ENCODE results near the gene ABCF1. TPM values are rescaled to one million over a fixed set of nuclear protein-coding genes. Genes with fewer than 3 reads are reported as not detected.

ABCF1 gene
- total RNA-seq, 2 donors from 2014 or later: 33.9 to 41.3 TPM

DNA sequence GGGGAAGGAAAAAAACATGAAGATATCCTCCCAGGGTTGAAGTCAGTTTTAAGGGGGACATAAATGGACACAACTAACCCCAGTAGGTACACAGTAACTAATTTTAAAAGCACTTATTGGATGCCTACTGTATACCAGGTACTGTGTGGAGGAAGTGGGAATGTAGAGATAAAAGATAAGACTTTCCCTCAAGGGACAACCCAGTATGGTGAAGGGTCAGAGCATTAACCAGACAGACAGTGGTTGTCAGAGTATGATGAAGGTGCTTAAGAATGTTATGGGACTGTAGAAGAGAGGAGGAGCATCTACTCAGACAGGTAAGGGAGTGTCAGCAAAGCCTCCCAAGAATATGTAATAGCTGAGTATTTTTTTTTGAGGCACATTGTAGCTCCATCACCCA, 906 bp downstream of the ABCF1 start:
- H3K36me3 ChIP-seq: peaks cover 2% of the 10 kb centered on the region
- peak overlapping the region in 1 of 2 donors; percentile 96 for H3K27ac ChIP-seq
- DNase-seq (ENCODE audit: low spot score): no peak
- peak overlapping the region; percentile 53 to 67 for H3K4me3 ChIP-seq
- TF ChIP-seq, protein P1, sequence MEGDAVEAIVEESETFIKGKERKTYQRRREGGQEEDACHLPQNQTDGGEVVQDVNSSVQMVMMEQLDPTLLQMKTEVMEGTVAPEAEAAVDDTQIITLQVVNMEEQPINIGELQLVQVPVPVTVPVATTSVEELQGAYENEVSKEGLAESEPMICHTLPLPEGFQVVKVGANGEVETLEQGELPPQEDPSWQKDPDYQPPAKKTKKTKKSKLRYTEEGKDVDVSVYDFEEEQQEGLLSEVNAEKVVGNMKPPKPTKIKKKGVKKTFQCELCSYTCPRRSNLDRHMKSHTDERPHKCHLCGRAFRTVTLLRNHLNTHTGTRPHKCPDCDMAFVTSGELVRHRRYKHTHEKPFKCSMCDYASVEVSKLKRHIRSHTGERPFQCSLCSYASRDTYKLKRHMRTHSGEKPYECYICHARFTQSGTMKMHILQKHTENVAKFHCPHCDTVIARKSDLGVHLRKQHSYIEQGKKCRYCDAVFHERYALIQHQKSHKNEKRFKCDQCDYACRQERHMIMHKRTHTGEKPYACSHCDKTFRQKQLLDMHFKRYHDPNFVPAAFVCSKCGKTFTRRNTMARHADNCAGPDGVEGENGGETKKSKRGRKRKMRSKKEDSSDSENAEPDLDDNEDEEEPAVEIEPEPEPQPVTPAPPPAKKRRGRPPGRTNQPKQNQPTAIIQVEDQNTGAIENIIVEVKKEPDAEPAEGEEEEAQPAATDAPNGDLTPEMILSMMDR (IDR thresholded peaks at IDR 0.05): no peak
- H3K9me3 ChIP-seq: no peaks in the 10 kb centered on the region
- no peaks in the 10 kb centered on the region for H3K27me3 ChIP-seq
- H3K4me1 ChIP-seq: peaks cover 0 to 30% of the 10 kb centered on the region in 2 donors

DNA sequence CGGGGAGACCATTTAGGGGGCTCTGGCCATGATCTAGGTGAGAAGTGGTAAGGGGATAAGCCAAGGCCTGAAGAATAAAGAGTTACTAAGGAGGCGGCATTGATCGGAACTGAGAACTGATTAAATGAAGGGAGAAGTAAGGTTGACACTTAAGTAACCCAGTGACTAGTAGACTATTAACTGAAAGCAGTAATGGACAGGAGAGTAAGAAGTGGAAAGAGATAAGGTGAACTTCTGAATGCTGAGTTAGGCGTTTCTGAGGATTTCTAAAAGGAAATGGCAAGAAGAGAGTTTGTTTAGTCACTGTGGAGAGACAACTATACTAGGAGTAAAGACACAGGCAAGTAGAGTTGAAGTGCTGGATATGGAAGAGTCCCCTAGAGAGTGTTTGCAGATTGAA, 1.9 kb downstream of the ABCF1 start:
- H3K27me3 ChIP-seq: no peaks in the 10 kb centered on the region
- no peak for DNase-seq (ENCODE audit: low spot score)
- H3K4me1 ChIP-seq: peaks cover 0 to 30% of the 10 kb centered on the region in 2 donors
- H3K27ac ChIP-seq: no peak overlapping the region
- no peaks in the 10 kb centered on the region for H3K9me3 ChIP-seq
- H3K4me3 ChIP-seq: no peak overlapping the region
- H3K36me3 ChIP-seq: peaks cover 12% of the 10 kb centered on the region
- TF ChIP-seq, protein P1 (IDR thresholded peaks at IDR 0.05): no peak

DNA sequence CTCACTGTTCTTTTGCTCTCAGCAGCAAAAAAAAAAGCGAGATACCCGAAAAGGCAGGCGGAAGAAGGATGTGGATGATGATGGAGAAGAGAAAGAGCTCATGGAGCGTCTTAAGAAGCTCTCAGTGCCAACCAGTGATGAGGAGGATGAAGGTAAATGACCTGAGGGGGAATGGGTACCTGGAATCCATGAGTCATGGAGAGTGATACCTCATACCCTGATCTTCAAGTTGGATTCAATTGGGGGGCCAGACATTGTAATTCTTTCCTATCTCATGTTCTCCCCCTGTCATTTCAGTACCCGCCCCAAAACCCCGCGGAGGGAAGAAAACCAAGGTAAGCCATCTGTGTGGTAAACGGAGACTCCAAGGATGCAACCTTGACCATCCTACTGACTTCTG, 6.8 kb downstream of the ABCF1 start:
- H3K36me3 ChIP-seq: peaks cover 61% of the 10 kb centered on the region
- H3K9me3 ChIP-seq: no peaks in the 10 kb centered on the region
- no peaks in the 10 kb centered on the region for H3K27me3 ChIP-seq
- H3K4me1 ChIP-seq: peaks cover 0 to 8% of the 10 kb centered on the region in 2 donors
- no peak overlapping the region for H3K4me3 ChIP-seq
- DNase-seq (ENCODE audit: low spot score): no peak
- H3K27ac ChIP-seq: no peak overlapping the region
- TF ChIP-seq, protein P1 (IDR thresholded peaks at IDR 0.05): no peak

DNA sequence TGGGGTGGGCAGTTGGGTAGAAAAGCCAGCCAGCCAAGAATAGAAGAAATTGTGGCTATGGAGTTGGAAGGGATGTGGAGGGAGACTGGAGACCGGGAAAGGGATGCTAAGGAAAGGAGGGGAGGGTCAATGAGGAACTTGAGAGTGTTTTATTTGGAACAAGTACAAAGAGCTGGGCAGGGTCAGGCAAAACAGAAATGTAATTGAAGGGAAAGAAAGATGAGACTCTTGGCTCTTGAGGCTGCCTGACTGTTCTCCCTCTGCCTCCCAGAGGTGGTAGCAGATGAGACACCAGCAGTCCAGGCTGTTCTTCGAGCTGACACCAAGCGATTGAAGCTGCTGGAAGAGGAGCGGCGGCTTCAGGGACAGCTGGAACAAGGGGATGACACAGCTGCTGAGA, 12.7 kb downstream of the ABCF1 start:
- TF ChIP-seq, protein P1 (IDR thresholded peaks at IDR 0.05): no peak
- Histone ChIP-seq H3K4me1 (no peaks in the 10 kb centered on the region), H3K4me3 (no peak overlapping the region), H3K27ac (no peak overlapping the region), H3K27me3 (no peaks in the 10 kb centered on the region), H3K36me3 (peaks cover 98% of the 10 kb centered on the region), H3K9me3 (no peaks in the 10 kb centered on the region)
- no peak for DNase-seq (ENCODE audit: low spot score)

DNA sequence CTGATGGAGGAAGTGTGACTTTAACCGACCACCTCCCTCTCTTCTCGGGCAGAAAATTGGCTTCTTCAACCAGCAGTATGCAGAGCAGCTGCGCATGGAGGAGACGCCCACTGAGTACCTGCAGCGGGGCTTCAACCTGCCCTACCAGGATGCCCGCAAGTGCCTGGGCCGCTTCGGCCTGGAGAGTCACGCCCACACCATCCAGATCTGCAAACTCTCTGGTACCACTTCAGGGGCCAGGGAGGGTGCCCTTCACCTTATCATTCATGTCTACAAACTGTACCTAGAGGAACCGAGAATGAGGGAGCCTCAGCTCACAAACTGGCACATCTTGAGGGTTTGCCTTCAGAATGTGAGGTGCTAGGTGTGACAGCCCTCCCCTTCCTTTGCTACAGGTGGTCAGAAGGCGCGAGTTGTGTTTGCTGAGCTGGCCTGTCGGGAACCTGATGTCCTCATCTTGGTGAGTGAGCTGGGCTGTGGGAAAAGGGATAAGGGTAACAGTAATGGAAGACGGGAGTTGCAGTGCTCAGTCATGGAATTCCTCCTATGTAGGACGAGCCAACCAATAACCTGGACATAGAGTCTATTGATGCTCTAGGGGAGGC, 18.6 kb downstream of the ABCF1 start:
- H3K4me1 ChIP-seq: no peaks in the 10 kb centered on the region
- peaks cover 72% of the 10 kb centered on the region for H3K36me3 ChIP-seq
- no peaks in the 10 kb centered on the region for H3K9me3 ChIP-seq
- H3K27me3 ChIP-seq: no peaks in the 10 kb centered on the region
- H3K27ac ChIP-seq: no peak overlapping the region
- DNase-seq (ENCODE audit: low spot score): no peak
- TF ChIP-seq, protein P1 (IDR thresholded peaks at IDR 0.05): no peak
- H3K4me3 ChIP-seq: no peak overlapping the region

DNA sequence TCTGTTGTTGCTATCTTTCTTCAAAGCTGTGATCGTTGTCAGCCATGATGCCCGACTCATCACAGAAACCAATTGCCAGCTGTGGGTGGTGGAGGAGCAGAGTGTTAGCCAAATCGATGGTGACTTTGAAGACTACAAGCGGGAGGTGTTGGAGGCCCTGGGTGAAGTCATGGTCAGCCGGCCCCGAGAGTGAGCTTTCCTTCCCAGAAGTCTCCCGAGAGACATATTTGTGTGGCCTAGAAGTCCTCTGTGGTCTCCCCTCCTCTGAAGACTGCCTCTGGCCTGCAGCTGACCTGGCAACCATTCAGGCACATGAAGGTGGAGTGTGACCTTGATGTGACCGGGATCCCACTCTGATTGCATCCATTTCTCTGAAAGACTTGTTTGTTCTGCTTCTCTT, 19.3 kb downstream of the ABCF1 start:
- Histone ChIP-seq H3K36me3 (peaks cover 66% of the 10 kb centered on the region), H3K9me3 (no peaks in the 10 kb centered on the region), H3K27me3 (no peaks in the 10 kb centered on the region), H3K27ac (peak overlapping the region in 1 of 2 donors; percentile 16), H3K4me3 (no peak overlapping the region), H3K4me1 (no peaks in the 10 kb centered on the region)
- DNase-seq (ENCODE audit: low spot score): no peak
- TF ChIP-seq, protein P1 (IDR thresholded peaks at IDR 0.05): no peak
